Tibial nerve (tissue), 4 donors: ENCODE data around the gene ARMS2. TPM values are rescaled to one million over a fixed set of nuclear protein-coding genes. Genes with fewer than 3 reads are reported as not detected.

ENCODE experiments used
- DNase-seq, 2 donors: peaks; one replicate each; pipeline ENCODE4 v3.0.0-alpha.2; 2019; ENCODE audit warnings: low spot score in 2 of 2
- H3K27ac ChIP-seq, 4 donors: fragments of 200-600 bp; sonication (generic) in 3 of 4; one replicate each; pipeline ENCODE4 v1.5.1; 2017 to 2019; ENCODE audit warnings: mild to moderate bottlenecking in 1 of 4
- H3K27me3 ChIP-seq, 2 donors: fragments of 200-600 bp; sonication (generic) in 1 of 2; one replicate each; pipeline versions ENCODE4 v1.5.1 to v1.6.0; 2017 to 2019
- H3K36me3 ChIP-seq, 3 donors: fragments of 200-600 bp; sonication (generic); one replicate each; pipeline ENCODE4 v1.5.1; 2018 to 2019
- H3K4me1 ChIP-seq, 4 donors: fragments of 200-600 bp; sonication (generic) in 3 of 4; one replicate each; pipeline ENCODE4 v1.5.1; 2017 to 2019
- H3K4me3 ChIP-seq, 4 donors: fragments of 200-600 bp; sonication (generic) in 3 of 4; one replicate each; pipeline ENCODE4 v1.5.1; 2017 to 2019; ENCODE audit warnings: mild to moderate bottlenecking in 1 of 4, moderate library complexity in 1 of 4
- H3K9me3 ChIP-seq, 4 donors: fragments of 200-600 bp; sonication (generic) in 3 of 4; one replicate each; pipeline ENCODE4 v1.5.1; 2017 to 2019
- EP300 ChIP-seq, 2 donors: sonication (generic); formaldehyde crosslinking; IDR thresholded peaks; one replicate each; pipeline ENCODE4 v1.6.1; 2017; ENCODE audit warnings: antibody characterized with exemption in 2 of 2, mild to moderate bottlenecking in 1 of 2
- POLR2A ChIP-seq, 2 donors: fragments of 450-650 bp; IDR thresholded peaks; one replicate each; pipeline ENCODE4 v1.6.1; 2017; ENCODE audit warnings: antibody characterized with exemption in 2 of 2, mild to moderate bottlenecking in 2 of 2, moderate library complexity in 2 of 2
- WGBS, 2 donors: methylation state at CpG; one replicate each; pipeline ENCODE4 v1.1.5; 2018; 5-methylcytosine and 5-hydroxymethylcytosine counted together
- total RNA-seq, 4 donors: library from RNA; depleted of rRNA; stranded (reverse); fragments of >200 nt; gene quantifications; one replicate each; pipeline ENCODE4 v1.1.0, GENCODE V29; 2016
- TF ChIP-seq, protein P1 (sequence below), 5 experiments: fragments of 200-600 bp in 3 of 5; fragments of 450-650 bp in 2 of 5; sonication (generic) in 3 of 5; IDR thresholded peaks; one replicate each; pipeline ENCODE4 v1.5.1; 2016 to 2019; ENCODE audit warnings: antibody characterized with exemption in 5 of 5, mild to moderate bottlenecking in 3 of 5, moderate library complexity in 2 of 5

The ARMS2 gene
- total RNA-seq, 4 donors from 2014 or later = not detected

GRCh38 chr10:122419876-122420623 lies 34.4 kb upstream of the ARMS2 start:
- Histone ChIP-seq H3K27ac (peak overlapping the region in 1 of 4 donors; percentile 48), H3K27me3 (no peaks in the 10 kb centered on the region), H3K4me3 (no peak overlapping the region), H3K9me3 (no peaks in the 10 kb centered on the region), H3K36me3 (peaks cover 0 to 36% (median 0%) of the 10 kb centered on the region in 3 donors), H3K4me1 (peaks cover 0 to 41% (median 15%) of the 10 kb centered on the region in 4 donors)
- 39 to 47% methylated on average over 3 of the region's 3 CpGs for WGBS, 2 donors
- no peak for DNase-seq
- no peak for TF ChIP-seq POLR2A (IDR thresholded peaks at IDR 0.05)
- TF ChIP-seq, protein P1, sequence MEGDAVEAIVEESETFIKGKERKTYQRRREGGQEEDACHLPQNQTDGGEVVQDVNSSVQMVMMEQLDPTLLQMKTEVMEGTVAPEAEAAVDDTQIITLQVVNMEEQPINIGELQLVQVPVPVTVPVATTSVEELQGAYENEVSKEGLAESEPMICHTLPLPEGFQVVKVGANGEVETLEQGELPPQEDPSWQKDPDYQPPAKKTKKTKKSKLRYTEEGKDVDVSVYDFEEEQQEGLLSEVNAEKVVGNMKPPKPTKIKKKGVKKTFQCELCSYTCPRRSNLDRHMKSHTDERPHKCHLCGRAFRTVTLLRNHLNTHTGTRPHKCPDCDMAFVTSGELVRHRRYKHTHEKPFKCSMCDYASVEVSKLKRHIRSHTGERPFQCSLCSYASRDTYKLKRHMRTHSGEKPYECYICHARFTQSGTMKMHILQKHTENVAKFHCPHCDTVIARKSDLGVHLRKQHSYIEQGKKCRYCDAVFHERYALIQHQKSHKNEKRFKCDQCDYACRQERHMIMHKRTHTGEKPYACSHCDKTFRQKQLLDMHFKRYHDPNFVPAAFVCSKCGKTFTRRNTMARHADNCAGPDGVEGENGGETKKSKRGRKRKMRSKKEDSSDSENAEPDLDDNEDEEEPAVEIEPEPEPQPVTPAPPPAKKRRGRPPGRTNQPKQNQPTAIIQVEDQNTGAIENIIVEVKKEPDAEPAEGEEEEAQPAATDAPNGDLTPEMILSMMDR (IDR thresholded peaks at IDR 0.05) = no peak
- TF ChIP-seq EP300 (IDR thresholded peaks at IDR 0.05) = no peak

GRCh38 chr10:122420624-122421007 lies 33.8 kb upstream of the ARMS2 start:
- TF ChIP-seq, protein P1 (IDR thresholded peaks at IDR 0.05) = no peak
- TF ChIP-seq POLR2A (IDR thresholded peaks at IDR 0.05) (no peak), EP300 (IDR thresholded peaks at IDR 0.05) (no peak)
- WGBS, 2 donors = 69 to 80% methylated on average over 3 of the region's 3 CpGs
- Histone ChIP-seq H3K4me3 (no peak overlapping the region), H3K36me3 (peaks cover 0 to 31% (median 0%) of the 10 kb centered on the region in 3 donors), H3K27me3 (no peaks in the 10 kb centered on the region), H3K9me3 (no peaks in the 10 kb centered on the region), H3K27ac (peak overlapping the region in 1 of 4 donors; percentile 48), H3K4me1 (peaks cover 0 to 41% (median 15%) of the 10 kb centered on the region in 4 donors)
- DNase-seq = no peak

DNA sequence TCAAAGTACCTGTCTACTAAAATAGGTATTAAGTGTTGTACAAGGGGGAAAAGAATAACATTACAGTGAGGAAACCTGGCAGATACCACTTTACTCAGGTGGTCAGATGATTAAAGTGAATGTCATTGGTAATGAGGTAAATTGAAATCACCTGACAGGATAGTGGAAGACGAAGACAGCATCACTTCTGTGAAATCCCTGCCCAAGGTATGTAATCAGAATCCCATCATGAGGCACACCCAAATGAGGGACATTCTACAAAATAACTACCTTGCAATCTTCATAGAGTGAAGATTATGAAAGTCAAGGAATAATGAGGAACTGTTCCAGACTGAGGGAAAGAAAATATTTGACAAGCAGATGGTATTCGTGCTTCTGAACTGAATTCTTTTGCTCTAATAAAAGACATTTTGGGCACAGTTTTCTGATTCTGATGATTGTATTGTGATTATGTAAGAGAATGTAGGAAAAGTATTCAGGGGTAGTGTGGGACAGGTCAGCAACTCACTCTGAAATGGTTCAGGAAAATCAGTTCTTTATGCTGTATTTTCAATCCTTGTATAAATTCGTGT lies 33.3 kb upstream of the ARMS2 start:
- Histone ChIP-seq H3K4me1 (peaks cover 0 to 41% (median 14%) of the 10 kb centered on the region in 4 donors), H3K4me3 (no peak overlapping the region), H3K27ac (peak overlapping the region in 1 of 4 donors; percentile 48), H3K27me3 (no peaks in the 10 kb centered on the region), H3K9me3 (no peaks in the 10 kb centered on the region), H3K36me3 (peaks cover 0 to 26% (median 0%) of the 10 kb centered on the region in 3 donors)
- WGBS, 2 donors = 61 to 64% methylated on average over 3 of the region's 3 CpGs
- TF ChIP-seq, protein P1 (IDR thresholded peaks at IDR 0.05) = no peak
- TF ChIP-seq POLR2A (IDR thresholded peaks at IDR 0.05) (no peak), EP300 (IDR thresholded peaks at IDR 0.05) (no peak)
- DNase-seq = no peak

GRCh38 chr10:122421742-122422141 lies 32.7 kb upstream of the ARMS2 start:
- Histone ChIP-seq H3K27me3 (no peaks in the 10 kb centered on the region), H3K4me1 (peaks cover 0 to 37% (median 11%) of the 10 kb centered on the region in 4 donors), H3K36me3 (peaks cover 0 to 23% (median 0%) of the 10 kb centered on the region in 3 donors), H3K4me3 (no peak overlapping the region), H3K9me3 (no peaks in the 10 kb centered on the region), H3K27ac (peak overlapping the region in 1 of 4 donors; percentile 13)
- no peak for DNase-seq
- no peak for TF ChIP-seq POLR2A (IDR thresholded peaks at IDR 0.05)
- TF ChIP-seq EP300 (IDR thresholded peaks at IDR 0.05) = no peak
- TF ChIP-seq, protein P1 (IDR thresholded peaks at IDR 0.05) = no peak
